Measurements from ENCODE around the gene TAS2R7. TPM values are rescaled to one million over a fixed set of nuclear protein-coding genes. Genes with fewer than 3 reads are reported as not detected.

Gene TAS2R7
- total and polyA plus RNA-seq, 10 of the 15 experiments (the other 5 are each of a cell fraction or from before 2014, with no cell fraction given): not detected

DNA sequence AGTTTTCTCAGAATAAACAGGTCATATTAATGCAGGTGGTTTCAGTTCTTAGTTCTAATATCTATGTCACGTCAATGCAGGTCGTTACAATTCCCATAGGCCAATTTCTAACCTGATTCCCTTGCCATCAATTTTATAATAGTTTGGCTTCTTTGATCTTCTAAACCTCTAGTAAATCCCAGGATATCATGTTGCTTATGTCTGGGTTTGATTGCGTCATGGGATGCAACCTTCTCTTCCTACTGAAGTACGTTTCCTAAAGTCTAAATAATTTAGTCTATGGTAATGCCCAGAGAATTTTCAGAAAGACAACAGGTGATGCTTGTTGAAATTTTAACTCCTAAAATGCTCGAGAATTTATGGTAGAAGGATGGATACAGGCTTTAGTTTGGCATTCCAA is 19.2 kb downstream of the TAS2R7 start (continued):
- TF ChIP-seq, protein P1, sequence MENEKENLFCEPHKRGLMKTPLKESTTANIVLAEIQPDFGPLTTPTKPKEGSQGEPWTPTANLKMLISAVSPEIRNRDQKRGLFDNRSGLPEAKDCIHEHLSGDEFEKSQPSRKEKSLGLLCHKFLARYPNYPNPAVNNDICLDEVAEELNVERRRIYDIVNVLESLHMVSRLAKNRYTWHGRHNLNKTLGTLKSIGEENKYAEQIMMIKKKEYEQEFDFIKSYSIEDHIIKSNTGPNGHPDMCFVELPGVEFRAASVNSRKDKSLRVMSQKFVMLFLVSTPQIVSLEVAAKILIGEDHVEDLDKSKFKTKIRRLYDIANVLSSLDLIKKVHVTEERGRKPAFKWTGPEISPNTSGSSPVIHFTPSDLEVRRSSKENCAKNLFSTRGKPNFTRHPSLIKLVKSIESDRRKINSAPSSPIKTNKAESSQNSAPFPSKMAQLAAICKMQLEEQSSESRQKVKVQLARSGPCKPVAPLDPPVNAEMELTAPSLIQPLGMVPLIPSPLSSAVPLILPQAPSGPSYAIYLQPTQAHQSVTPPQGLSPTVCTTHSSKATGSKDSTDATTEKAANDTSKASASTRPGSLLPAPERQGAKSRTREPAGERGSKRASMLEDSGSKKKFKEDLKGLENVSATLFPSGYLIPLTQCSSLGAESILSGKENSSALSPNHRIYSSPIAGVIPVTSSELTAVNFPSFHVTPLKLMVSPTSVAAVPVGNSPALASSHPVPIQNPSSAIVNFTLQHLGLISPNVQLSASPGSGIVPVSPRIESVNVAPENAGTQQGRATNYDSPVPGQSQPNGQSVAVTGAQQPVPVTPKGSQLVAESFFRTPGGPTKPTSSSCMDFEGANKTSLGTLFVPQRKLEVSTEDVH (IDR thresholded peaks at IDR 0.05; ENCODE audit: low read depth, partially characterized antibody): no peak

DNA sequence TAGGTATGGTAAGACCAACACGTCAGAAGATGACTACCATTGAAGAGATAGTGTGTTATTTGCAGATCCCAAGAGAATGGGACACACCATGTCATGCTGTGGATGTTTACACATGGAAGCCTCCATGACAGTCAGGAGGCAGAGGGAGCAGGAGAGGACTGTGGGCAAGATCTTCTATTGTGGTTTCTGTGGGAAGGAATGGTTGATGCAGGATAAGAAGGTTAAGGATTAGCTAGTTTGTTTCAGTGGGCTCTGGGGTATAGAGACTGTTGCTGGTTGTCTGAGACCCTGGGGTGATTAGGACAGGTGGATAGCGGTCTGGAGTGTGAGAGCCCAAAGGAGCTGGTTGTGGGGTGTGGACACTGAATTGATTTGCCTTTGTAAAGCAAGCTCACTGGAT is 23.3 kb downstream of the TAS2R7 start:
- ChIA-PET SMC1A (ENCODE audit: uncharacterized antibody, unreplicated experiment) (interaction anchor here (0.6 to 1.4 kb wide), 2 partner anchors 29 to 710 kb away, joined by 3 to 5 read pairs; no protein-coding TSS in a partner anchor), RAD21 (ENCODE audit: unreplicated experiment) (interaction anchor here (1.3 to 2.2 kb wide), 2 partner anchors 14 to 420 kb away, joined by 3 to 5 read pairs; no protein-coding TSS in a partner anchor), CTCF (interaction anchor here (0.8 to 2.7 kb wide), 5 partner anchors 9 to 707 kb away, joined by 4 to 10 read pairs (median 7); no protein-coding TSS in a partner anchor), POLR2A (interaction anchor here (0.5 kb wide), 1 partner anchor 98 kb away, joined by 4 read pairs; no protein-coding TSS in a partner anchor)
- no peaks in the 10 kb centered on the region for H3K9me3 ChIP-seq (replicated peaks; ENCODE audit: control insufficient read depth, insufficient read depth, low read length)
- FAIRE-seq (no peak), ATAC-seq (no peak), DNase-seq (ENCODE audit: low read depth, low spot score) (no peak)
- H3K27me3 ChIP-seq (replicated peaks in 1 of 2; ENCODE audit: control insufficient read depth in 2 of 2, insufficient read depth in 2 of 2, low read length in 1 of 2): no peaks in the 10 kb centered on the region
- H3K4me2 ChIP-seq (ENCODE audit: control insufficient read depth, insufficient read depth): no peak overlapping the region
- H3K4me3 ChIP-seq: no peak overlapping the region
- no peaks in the 10 kb centered on the region for H3K4me1 ChIP-seq (ENCODE audit: control insufficient read depth, insufficient read depth, low read length)
- H3K27ac ChIP-seq (ENCODE audit: control insufficient read depth, insufficient read depth): no peak overlapping the region
- H3K9ac ChIP-seq (ENCODE audit: control insufficient read depth, insufficient read depth, low read length): no peak overlapping the region
- 23% methylated on average over 2 of the region's 2 CpGs for WGBS (ENCODE audit: insufficient coverage, insufficient replicate concordance, low lambda C conversion rate, missing lambda C conversion rate)
- no peaks in the 10 kb centered on the region for H3K79me2 ChIP-seq (ENCODE audit: control insufficient read depth, insufficient read depth, low read length)
- H3K36me3 ChIP-seq (ENCODE audit: control insufficient read depth in 2 of 2, insufficient read depth in 2 of 2, low read length in 1 of 2): no peaks in the 10 kb centered on the region
- H2AFZ ChIP-seq (ENCODE audit: control insufficient read depth, low read depth, low read length): no peak overlapping the region
- H4K20me1 ChIP-seq (ENCODE audit: control insufficient read depth, insufficient read depth): no peaks in the 10 kb centered on the region
- in situ Hi-C loops (cut with MboI): no loop called here
- no TSS peak for BruUV-seq (replicated peaks)
- intact Hi-C loops (cut with micrococcal nuclease; ENCODE audit: unreplicated experiment): no loop called here
- TF ChIP-seq, protein P2, sequence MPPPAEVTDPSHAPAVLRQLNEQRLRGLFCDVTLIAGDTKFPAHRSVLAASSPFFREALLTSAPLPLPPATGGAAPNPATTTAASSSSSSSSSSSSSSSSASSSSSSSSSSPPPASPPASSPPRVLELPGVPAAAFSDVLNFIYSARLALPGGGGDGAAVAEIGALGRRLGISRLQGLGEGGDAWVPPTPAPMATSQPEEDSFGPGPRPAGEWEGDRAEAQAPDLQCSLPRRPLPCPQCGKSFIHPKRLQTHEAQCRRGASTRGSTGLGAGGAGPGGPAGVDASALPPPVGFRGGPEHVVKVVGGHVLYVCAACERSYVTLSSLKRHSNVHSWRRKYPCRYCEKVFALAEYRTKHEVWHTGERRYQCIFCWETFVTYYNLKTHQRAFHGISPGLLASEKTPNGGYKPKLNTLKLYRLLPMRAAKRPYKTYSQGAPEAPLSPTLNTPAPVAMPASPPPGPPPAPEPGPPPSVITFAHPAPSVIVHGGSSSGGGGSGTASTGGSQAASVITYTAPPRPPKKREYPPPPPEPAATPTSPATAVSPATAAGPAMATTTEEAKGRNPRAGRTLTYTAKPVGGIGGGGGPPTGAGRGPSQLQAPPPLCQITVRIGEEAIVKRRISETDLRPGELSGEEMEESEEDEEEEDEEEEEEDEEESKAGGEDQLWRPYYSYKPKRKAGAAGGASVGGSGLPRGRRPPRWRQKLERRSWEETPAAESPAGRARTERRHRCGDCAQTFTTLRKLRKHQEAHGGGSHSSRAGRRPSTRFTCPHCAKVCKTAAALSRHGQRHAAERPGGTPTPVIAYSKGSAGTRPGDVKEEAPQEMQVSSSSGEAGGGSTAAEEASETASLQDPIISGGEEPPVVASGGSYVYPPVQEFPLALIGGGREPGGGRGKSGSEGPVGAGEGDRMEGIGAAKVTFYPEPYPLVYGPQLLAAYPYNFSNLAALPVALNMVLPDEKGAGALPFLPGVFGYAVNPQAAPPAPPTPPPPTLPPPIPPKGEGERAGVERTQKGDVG (CRISPR knock-in tag; IDR thresholded peaks at IDR 0.05): no peak
- no peak for TF ChIP-seq GABPA (IDR thresholded peaks at IDR 0.05; ENCODE audit: low read depth)
- TF ChIP-seq RELA (IDR thresholded peaks at IDR 0.05; ENCODE audit: borderline replicate concordance, partially characterized antibody): no peak
- TF ChIP-seq BMI1 (IDR thresholded peaks at IDR 0.05; ENCODE audit: borderline replicate concordance): no peak
- TF ChIP-seq, protein P3, sequence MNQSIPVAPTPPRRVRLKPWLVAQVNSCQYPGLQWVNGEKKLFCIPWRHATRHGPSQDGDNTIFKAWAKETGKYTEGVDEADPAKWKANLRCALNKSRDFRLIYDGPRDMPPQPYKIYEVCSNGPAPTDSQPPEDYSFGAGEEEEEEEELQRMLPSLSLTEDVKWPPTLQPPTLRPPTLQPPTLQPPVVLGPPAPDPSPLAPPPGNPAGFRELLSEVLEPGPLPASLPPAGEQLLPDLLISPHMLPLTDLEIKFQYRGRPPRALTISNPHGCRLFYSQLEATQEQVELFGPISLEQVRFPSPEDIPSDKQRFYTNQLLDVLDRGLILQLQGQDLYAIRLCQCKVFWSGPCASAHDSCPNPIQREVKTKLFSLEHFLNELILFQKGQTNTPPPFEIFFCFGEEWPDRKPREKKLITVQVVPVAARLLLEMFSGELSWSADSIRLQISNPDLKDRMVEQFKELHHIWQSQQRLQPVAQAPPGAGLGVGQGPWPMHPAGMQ (IDR thresholded peaks at IDR 0.05; ENCODE audit: borderline replicate concordance): no peak
- no peak for TF ChIP-seq NR2C2 (IDR thresholded peaks at IDR 0.05; ENCODE audit: borderline replicate concordance, control insufficient read depth, insufficient read length, low read depth)
- no peak for TF ChIP-seq MXI1 (IDR thresholded peaks at IDR 0.05; ENCODE audit: low read depth, low read length)
- TF ChIP-seq MEF2B (IDR thresholded peaks at IDR 0.05; ENCODE audit: partially characterized antibody, poor library complexity, severe bottlenecking): no peak
- TF ChIP-seq, protein P4, sequence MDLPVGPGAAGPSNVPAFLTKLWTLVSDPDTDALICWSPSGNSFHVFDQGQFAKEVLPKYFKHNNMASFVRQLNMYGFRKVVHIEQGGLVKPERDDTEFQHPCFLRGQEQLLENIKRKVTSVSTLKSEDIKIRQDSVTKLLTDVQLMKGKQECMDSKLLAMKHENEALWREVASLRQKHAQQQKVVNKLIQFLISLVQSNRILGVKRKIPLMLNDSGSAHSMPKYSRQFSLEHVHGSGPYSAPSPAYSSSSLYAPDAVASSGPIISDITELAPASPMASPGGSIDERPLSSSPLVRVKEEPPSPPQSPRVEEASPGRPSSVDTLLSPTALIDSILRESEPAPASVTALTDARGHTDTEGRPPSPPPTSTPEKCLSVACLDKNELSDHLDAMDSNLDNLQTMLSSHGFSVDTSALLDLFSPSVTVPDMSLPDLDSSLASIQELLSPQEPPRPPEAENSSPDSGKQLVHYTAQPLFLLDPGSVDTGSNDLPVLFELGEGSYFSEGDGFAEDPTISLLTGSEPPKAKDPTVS (IDR thresholded peaks at IDR 0.05; ENCODE audit: low read depth, low read length): no peak
